ENCODE measurements around the gene PRKAG2. TPM values are rescaled to one million over a fixed set of nuclear protein-coding genes. Genes with fewer than 3 reads are reported as not detected.

The PRKAG2 gene
- total and polyA plus RNA-seq, 4 donors: 36.7 to 46.1 (median 40.0) TPM

DNA sequence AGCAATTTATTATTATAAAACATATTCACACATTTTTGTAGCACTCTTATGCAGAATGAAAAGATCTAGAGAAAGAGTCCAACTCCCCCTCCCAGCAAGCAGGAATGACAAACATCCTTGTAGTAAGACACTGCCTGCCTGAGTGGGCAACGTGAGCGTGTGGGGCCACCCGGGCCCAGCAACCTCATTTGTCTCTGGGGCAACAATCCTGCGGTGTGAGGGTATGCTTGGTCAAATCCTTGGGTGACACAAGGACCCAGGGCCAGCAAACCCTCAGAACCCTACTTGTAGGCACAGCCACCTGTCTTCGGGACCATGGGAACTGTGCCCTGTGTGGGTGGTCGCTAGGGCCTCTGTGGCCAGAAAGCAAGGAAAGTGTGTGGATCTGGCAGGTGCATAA is 367.9 kb downstream of the PRKAG2 start:
- Histone ChIP-seq H3K27ac (ENCODE audit: low read depth, low read length) (no peak overlapping the region), H3K4me3 (ENCODE audit: low read depth, low read length) (no peak overlapping the region), H3K4me1 (ENCODE audit: control insufficient read depth, insufficient read depth, low read length) (peaks cover 5% of the 10 kb centered on the region), H3K9me3 (ENCODE audit: control insufficient read depth, insufficient read depth, low read length) (no peaks in the 10 kb centered on the region), H3K27me3 (ENCODE audit: control insufficient read depth, insufficient read depth, low read length) (no peaks in the 10 kb centered on the region), H3K36me3 (ENCODE audit: control insufficient read depth, insufficient read depth, low read length) (no peaks in the 10 kb centered on the region)
- no peak for DNase-seq (ENCODE audit: low read depth in 4 of 6, low spot score in 6 of 6)
- WGBS (ENCODE audit: insufficient coverage): 64% methylated on average over 2 of the region's 6 CpGs

DNA sequence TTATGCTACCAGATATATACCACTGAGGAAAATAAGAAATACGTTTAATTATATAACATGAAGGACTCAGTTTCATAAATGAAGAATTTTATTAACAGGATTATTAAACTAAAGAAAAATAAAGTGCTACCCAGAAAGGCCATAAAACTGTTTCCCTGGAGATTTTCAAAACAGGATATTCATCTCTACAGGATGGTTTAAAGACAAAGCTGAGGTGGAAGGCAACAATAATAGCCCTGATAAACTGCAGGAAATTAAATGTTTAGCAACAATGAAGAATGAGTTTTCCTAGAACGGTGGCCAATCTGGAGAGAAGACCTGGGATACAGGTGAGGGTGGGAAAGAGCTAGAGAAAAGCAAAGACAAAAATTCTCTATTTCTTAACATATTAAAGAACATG is 369.1 kb downstream of the PRKAG2 start:
- Histone ChIP-seq H3K4me1 (ENCODE audit: control insufficient read depth, insufficient read depth, low read length) (peaks cover 5% of the 10 kb centered on the region), H3K4me3 (ENCODE audit: low read depth, low read length) (no peak overlapping the region), H3K36me3 (ENCODE audit: control insufficient read depth, insufficient read depth, low read length) (no peaks in the 10 kb centered on the region), H3K27me3 (ENCODE audit: control insufficient read depth, insufficient read depth, low read length) (no peaks in the 10 kb centered on the region), H3K27ac (ENCODE audit: low read depth, low read length) (no peak overlapping the region), H3K9me3 (ENCODE audit: control insufficient read depth, insufficient read depth, low read length) (no peaks in the 10 kb centered on the region)
- WGBS (ENCODE audit: insufficient coverage): no CpG with 5 or more reads among the region's 2 CpGs
- peak in 1 of 6 donors; percentile 14 for DNase-seq (ENCODE audit: low read depth in 4 of 6, low spot score in 6 of 6)

DNA sequence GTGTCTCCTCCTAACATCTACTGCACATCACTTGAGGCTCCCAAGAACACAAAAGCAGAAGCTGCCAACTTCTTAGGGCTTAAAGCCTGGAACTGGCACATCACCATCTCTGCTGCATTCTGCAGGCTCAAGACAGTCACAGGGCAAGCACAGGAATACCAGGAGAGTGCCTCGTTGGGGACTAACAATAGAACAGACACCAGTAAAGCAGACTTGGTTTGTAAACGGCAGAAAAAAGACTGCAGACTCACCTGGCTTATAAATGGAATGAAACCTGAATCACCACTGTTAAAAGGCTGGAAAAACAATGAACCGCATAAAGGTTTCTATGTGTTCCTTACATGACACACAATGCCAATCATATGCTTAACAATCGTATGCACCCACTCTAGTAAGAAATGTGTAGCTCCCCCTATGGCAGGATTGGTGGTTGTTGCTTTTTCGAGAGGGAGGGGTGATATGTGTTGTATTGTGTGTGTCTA is 370.0 kb downstream of the PRKAG2 start:
- DNase-seq (ENCODE audit: low read depth in 4 of 6, low spot score in 6 of 6): peak in 2 of 6 donors; percentile 37 to 77
- Histone ChIP-seq H3K4me1 (ENCODE audit: control insufficient read depth, insufficient read depth, low read length) (peaks cover 5% of the 10 kb centered on the region), H3K9me3 (ENCODE audit: control insufficient read depth, insufficient read depth, low read length) (no peaks in the 10 kb centered on the region)

More for the DNA sequence above, 370.0 kb downstream of the PRKAG2 start:
- 14% methylated on average over 2 of the region's 5 CpGs for WGBS (ENCODE audit: insufficient coverage)
- Histone ChIP-seq H3K27ac (ENCODE audit: low read depth, low read length) (peak overlapping the region; percentile 0), H3K27me3 (ENCODE audit: control insufficient read depth, insufficient read depth, low read length) (no peaks in the 10 kb centered on the region), H3K36me3 (ENCODE audit: control insufficient read depth, insufficient read depth, low read length) (no peaks in the 10 kb centered on the region), H3K4me3 (ENCODE audit: low read depth, low read length) (no peak overlapping the region)

Small RNA genes within 50 kb of the gene (small RNA-seq; reads per million reads assigned to genes)
- not detected for gene RF00019 (ENCODE audit: low replicate concordance)
- gene RNU6-604P (ENCODE audit: low replicate concordance): not detected

Other genes starting within 250 kb of the PRKAG2 start
- gene GALNTL5, start 79.3 kb upstream of the PRKAG2 start, total RNA-seq: not detected
- not detected for gene GALNTL5, start 79.3 kb upstream of the PRKAG2 start, polyA plus RNA-seq (ENCODE audit: insufficient read length in 2 of 2)
- 100 to 1,000 TPM in 1 of 2 donors, 10 to 100 TPM in 1; 71.5 to 139 TPM for gene GALNT11, start 148.6 kb upstream of the PRKAG2 start, total RNA-seq
- 10 to 100 TPM; 61.5 to 66.1 TPM for gene GALNT11, start 148.6 kb upstream of the PRKAG2 start, polyA plus RNA-seq (ENCODE audit: insufficient read length in 2 of 2)